Stimulated activated CD4-positive, alpha-beta T cell treated with anti-CD3 and anti-CD28 coated beads, Interleukin-12 subunit alpha, Interleukin-12 subunit beta, amount 100 ng/mL, for 4 hours (primary cell): Measurements from ENCODE around the gene NRBF2.
"Not testable (repeated sequence)": the region's sequence is repeated elsewhere in the genome, so short reads cannot be mapped to it uniquely, and the experiment has no call there.

Source experiments
- DNase-seq: peaks from one replicate; pipeline ENCODE4 v3.0.0-alpha.2; 2020

The NRBF2 gene

GRCh38 chr10:63119041-63119440 is 14.1 kb upstream of the NRBF2 start:
- no peak for DNase-seq

GRCh38 chr10:63120554-63120953 is 12.6 kb upstream of the NRBF2 start:
- DNase-seq: no peak

GRCh38 chr10:63123727-63124362 is 9.3 kb upstream of the NRBF2 start:
- no peak for DNase-seq

- DNase-seq: no peak
Observed at GRCh38 chr10:63125459-63125858, 7.7 kb upstream of the NRBF2 start.

GRCh38 chr10:63128443-63128842 is 4.7 kb upstream of the NRBF2 start:
- DNase-seq: no peak

- no peak for DNase-seq
Observed at GRCh38 chr10:63129888-63130287, 3.2 kb upstream of the NRBF2 start.

- DNase-seq: no peak
Observed at GRCh38 chr10:63132651-63133055, 475 bp upstream of the NRBF2 start.

- DNase-seq: no peak
Observed at GRCh38 chr10:63133821-63134557, 861 bp downstream of the NRBF2 start.

- no peak for DNase-seq
Observed at GRCh38 chr10:63137306-63137705, 4.2 kb downstream of the NRBF2 start.

GRCh38 chr10:63140077-63140476 is 6.9 kb downstream of the NRBF2 start:
- no peak for DNase-seq

GRCh38 chr10:63142136-63142535 is 9.0 kb downstream of the NRBF2 start:
- no peak for DNase-seq

- DNase-seq: no peak
Observed at GRCh38 chr10:63143987-63144386, 10.9 kb downstream of the NRBF2 start.

GRCh38 chr10:63145782-63146181 is 12.7 kb downstream of the NRBF2 start:
- no peak for DNase-seq

GRCh38 chr10:63146503-63146902 is 13.4 kb downstream of the NRBF2 start:
- DNase-seq: no peak

- DNase-seq: no peak
Observed at GRCh38 chr10:63150745-63151144, 17.6 kb downstream of the NRBF2 start.

GRCh38 chr10:63153868-63154545 is 20.9 kb downstream of the NRBF2 start:
- DNase-seq: not testable (repeated sequence)

GRCh38 chr10:63154546-63155387 is 21.6 kb downstream of the NRBF2 start:
- no peak for DNase-seq

- DNase-seq: no peak
Observed at GRCh38 chr10:63155388-63156020, 22.4 kb downstream of the NRBF2 start.

- DNase-seq: no peak
Observed at GRCh38 chr10:63156236-63156635, 23.1 kb downstream of the NRBF2 start.

- DNase-seq: peak; percentile 10
Observed at GRCh38 chr10:63157845-63158624, 24.9 kb downstream of the NRBF2 start.

GRCh38 chr10:63161592-63161991 is 28.5 kb downstream of the NRBF2 start:
- no peak for DNase-seq

- DNase-seq: no peak
Observed at GRCh38 chr10:63164166-63164623, 31.1 kb downstream of the NRBF2 start.
